PC-3 (cell line): ENCODE data around the gene PAX2.

Experiments
- CTCF ChIP-seq: fragments of 300-600 bp; sonication (generic); conservative IDR thresholded peaks from 2 replicates; pipeline ENCODE4 v1.5.1; 2017; ENCODE audit warnings: antibody characterized with exemption, low read depth, mild to moderate bottlenecking, low read length
- EZH2 ChIP-seq: fragments of 300-600 bp; sonication (generic); IDR thresholded peaks from one replicate; pipeline ENCODE4 v1.6.1; 2017; ENCODE audit warnings: antibody characterized with exemption, mild to moderate bottlenecking, low read length; ENCODE audit not compliant: unreplicated experiment
- EZH2phosphoT487 ChIP-seq: fragments of 300-600 bp; sonication (generic); IDR thresholded peaks from 2 replicates; pipeline ENCODE4 v1.6.1; 2018; ENCODE audit warnings: mild to moderate bottlenecking, antibody characterized with exemption, low read length, borderline replicate concordance

DNA sequence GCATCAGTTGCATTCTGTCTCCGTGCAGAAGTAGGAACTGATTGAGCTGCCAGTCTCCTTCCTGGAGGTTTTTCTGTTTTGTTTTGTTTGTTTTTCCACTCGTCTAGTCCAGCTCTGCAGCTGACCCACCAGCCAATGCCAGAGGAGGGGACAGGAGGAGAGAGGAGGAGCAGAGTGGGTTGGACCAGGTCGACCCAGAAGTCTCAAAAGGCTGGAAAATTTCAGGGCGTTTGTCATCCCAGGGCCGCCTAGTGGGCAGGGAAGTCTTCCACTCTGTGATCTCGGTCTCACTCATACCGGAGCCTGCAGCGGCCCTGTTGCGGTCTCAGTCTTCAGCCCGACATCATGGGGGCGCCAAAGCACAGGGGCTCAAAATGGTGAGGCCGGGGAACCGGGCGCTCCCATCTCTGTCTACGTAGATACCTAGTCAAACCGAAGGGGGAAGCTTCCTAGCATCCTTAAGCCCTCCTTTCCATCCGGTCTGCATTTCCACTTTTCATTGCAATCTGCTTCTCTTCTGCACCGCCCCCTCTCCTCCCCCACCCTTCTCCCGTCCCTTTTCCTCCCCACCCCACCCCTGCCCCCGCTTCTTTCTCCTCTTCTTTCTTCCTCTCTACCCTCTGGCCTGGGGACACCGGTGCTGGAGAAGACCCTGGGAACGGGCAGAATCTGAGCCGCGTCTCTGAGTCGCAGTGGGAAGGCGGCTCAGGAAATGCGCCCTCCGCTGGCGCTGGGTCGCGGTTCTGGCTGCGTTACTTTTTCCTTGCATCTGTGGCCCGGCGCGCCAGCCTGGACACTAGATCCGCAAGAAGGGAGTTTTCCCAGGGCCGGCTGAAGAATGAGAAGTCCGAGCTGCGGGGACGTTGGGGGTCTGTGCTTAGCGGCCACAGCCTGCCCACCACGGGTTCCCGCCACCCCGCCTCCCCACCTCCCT is 16.2 kb upstream of the PAX2 start:
- peak; percentile 53; the same call in 1 of the 2 replicates for TF ChIP-seq CTCF
- TF ChIP-seq EZH2phosphoT487, result no peak
- TF ChIP-seq EZH2, result no peak
